ENCODE results near the gene TMEM269.
"Not testable (repeated sequence)": the region's sequence is repeated elsewhere in the genome, so short reads cannot be mapped to it uniquely, and the experiment has no call there.

The TMEM269 gene

GRCh38 chr1:42748021-42748420 lies 36.8 kb upstream of the TMEM269 start:
- DNase-seq (ENCODE audit: low read depth in 3 of 3): no peak

GRCh38 chr1:42748461-42749410 lies 36.1 kb upstream of the TMEM269 start:
- no peak for DNase-seq (ENCODE audit: low read depth in 3 of 3)

GRCh38 chr1:42750041-42750440 lies 34.8 kb upstream of the TMEM269 start:
- no peak for DNase-seq (ENCODE audit: low read depth in 3 of 3)

- DNase-seq (ENCODE audit: low read depth in 3 of 3): not testable (repeated sequence)
Measured at GRCh38 chr1:42751511-42752070, 33.2 kb upstream of the TMEM269 start.

GRCh38 chr1:42752284-42752683 lies 32.5 kb upstream of the TMEM269 start:
- DNase-seq (ENCODE audit: low read depth in 3 of 3): no peak

- DNase-seq (ENCODE audit: low read depth in 3 of 3): no peak
Measured at GRCh38 chr1:42753070-42753469, 31.7 kb upstream of the TMEM269 start.

GRCh38 chr1:42756956-42757891 lies 27.6 kb upstream of the TMEM269 start:
- no peak for DNase-seq (ENCODE audit: low read depth in 3 of 3)

- no peak for DNase-seq (ENCODE audit: low read depth in 3 of 3)
Measured at GRCh38 chr1:42757892-42758275, 26.9 kb upstream of the TMEM269 start.

GRCh38 chr1:42758641-42759040 lies 26.1 kb upstream of the TMEM269 start:
- DNase-seq (ENCODE audit: low read depth in 3 of 3): no peak

GRCh38 chr1:42759114-42759513 lies 25.7 kb upstream of the TMEM269 start:
- no peak for DNase-seq (ENCODE audit: low read depth in 3 of 3)

GRCh38 chr1:42761567-42761966 lies 23.2 kb upstream of the TMEM269 start:
- DNase-seq (ENCODE audit: low read depth in 3 of 3): no peak

- DNase-seq (ENCODE audit: low read depth in 3 of 3): no peak
Measured at GRCh38 chr1:42762269-42762668, 22.5 kb upstream of the TMEM269 start.

GRCh38 chr1:42765269-42765668 lies 19.5 kb upstream of the TMEM269 start:
- no peak for DNase-seq (ENCODE audit: low read depth in 3 of 3)

GRCh38 chr1:42765832-42766740 lies 18.7 kb upstream of the TMEM269 start:
- DNase-seq (ENCODE audit: low read depth in 3 of 3): peak; percentile 23 to 55 (median 23)

- peak; percentile 99 for DNase-seq (ENCODE audit: low read depth in 3 of 3)
Measured at GRCh38 chr1:42766741-42767509, 17.9 kb upstream of the TMEM269 start, which contains the start of the genes C1orf50 and P3H1. TSS of gene C1orf50 (plus strand) at chr1:42767249. CDS start at chr1:42767312, 63 bp downstream. TSS of gene P3H1 (minus strand) at chr1:42767028. CDS start at chr1:42766971, 57 bp downstream.

GRCh38 chr1:42767510-42768000 lies 17.2 kb upstream of the TMEM269 start:
- no peak for DNase-seq (ENCODE audit: low read depth in 3 of 3)

- no peak for DNase-seq (ENCODE audit: low read depth in 3 of 3)
Measured at GRCh38 chr1:42768172-42768571, 16.6 kb upstream of the TMEM269 start.

GRCh38 chr1:42769811-42770210 lies 15.0 kb upstream of the TMEM269 start:
- DNase-seq (ENCODE audit: low read depth in 3 of 3): no peak

GRCh38 chr1:42773420-42773819 lies 11.4 kb upstream of the TMEM269 start:
- no peak for DNase-seq (ENCODE audit: low read depth in 3 of 3)
